Glomerular visceral epithelial cell (primary cell): ENCODE data around the gene CHMP2A.
"Not testable (repeated sequence)": the region's sequence is repeated elsewhere in the genome, so short reads cannot be mapped to it uniquely, and the experiment has no call there.

Experiments
- DNase-seq: peaks from one replicate; pipeline ENCODE4 v3.0.0-alpha.2; 2016; ENCODE audit errors: extremely low spot score

The CHMP2A gene

DNA sequence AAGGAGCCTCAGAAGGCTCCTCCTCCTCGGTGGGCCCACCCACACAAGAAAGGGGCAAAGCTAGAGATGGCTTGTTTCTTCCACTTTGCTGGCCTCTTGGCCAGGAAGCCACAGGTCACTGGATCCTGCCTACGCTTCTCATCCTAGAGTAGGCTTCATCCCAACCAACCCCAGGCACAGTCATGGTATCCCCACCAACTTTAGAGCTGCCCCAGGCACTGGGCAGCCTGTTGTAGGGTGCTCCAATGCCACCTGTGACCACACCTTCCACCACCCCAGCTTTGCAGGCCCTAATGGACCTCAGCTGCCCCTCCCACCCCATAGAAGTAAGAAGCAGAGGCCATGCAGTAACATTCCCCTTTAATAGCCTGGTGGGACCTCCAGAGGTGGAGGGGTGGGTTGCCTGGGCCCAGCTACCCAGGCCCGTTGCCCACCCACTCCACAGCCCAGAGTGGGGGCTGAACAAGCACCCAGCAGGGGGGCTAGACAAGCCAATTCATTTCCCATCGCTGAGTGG is 522 bp upstream of the CHMP2A start:
- DNase-seq = no peak

DNA sequence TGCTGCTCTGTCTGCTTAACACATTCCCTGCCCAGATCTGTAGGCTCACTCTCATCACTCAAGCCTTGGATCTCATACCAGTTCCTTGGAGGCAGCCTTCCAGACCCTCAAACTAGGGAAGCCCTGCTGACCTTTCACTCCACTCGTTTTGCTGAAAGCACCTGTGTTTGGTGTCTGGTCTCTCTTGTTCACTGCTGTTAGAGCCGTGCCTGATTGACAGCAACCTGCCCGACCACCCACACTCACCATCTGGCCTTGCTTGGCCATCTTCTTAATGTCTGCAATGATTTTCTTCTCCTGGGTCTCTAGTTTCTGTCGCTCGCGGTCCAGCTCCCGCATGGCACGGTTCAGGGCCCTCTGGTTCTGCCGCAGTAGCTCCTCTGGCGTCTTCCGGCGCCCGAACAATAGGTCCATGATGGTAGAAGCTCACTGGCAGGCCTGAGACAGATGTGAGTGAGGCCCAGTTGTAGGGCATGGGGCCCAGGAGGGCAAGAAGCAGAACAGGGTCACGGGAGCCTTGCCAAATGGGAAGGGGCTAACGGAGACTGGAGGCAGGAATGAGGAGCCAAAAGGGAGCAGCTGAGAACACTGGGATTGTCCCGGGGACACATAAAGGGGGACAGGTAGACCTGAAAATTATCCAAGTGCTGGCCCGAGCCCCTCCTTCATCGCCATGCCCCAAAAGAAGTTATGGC is 959 bp downstream of the CHMP2A start:
- no peak for DNase-seq

- no peak for DNase-seq
Observed at GRCh38 chr19:58552655-58553054, 2.2 kb downstream of the CHMP2A start.

DNA sequence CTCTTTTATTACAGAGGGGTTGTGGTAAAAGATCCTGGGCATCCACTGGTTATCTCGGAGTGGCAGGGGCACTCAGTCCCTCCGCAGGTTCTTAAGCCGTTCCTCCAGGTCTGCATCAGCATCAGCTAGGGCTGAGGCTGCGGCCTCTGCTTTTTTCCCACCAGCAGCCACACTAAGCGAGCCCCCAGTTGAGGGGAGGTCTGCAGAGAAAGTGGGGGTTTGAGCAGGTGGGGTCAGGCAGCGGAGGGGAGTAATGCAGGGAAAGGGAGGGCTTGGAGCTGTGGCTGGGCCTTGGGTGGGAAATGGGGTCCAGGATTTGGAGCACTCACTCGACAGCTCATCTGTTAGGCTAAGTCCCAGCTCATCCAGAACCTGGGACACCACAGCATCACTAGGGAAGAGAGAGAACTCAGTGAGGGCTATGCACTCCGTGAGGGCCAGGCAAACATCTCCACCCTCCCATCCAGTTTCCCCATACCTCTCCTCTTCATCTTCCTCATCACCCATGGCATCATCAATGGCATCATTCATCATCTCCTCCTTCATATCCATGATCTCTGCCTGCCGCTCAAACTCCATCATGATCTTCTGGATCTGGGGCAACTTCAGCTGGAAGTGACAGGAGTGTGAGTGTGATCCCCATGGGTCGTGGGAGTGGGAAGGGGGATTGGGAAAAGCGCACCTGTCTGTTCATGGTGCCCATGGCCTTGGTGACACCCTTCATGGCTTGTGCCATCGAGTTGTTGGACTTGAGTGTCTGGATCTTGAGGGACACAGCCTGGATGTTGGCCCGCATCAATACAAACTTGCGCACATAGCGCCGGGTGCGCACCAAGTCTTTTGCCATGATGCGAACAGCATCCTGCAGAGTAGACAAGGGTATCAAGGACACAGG is 3.1 kb downstream of the CHMP2A start:
- DNase-seq = no peak

DNA sequence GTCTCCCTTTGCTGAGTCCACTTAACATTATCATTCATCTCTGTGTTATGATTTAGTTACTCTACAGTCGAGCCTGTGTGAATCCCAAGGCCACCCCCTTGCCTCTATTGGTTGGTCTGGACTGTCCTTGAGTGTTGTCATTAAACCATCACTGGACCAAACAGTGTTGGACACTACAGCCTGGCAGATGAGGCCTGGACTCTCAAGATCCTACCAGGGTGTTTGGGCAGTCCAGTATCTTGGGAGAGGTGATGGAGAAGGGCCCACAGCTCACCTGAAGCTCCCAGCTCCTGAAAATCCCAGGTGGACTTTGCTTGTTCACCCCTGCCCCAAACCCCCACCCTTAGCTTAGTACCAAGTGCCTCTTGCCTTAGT is 3.8 kb downstream of the CHMP2A start:
- no peak for DNase-seq

DNA sequence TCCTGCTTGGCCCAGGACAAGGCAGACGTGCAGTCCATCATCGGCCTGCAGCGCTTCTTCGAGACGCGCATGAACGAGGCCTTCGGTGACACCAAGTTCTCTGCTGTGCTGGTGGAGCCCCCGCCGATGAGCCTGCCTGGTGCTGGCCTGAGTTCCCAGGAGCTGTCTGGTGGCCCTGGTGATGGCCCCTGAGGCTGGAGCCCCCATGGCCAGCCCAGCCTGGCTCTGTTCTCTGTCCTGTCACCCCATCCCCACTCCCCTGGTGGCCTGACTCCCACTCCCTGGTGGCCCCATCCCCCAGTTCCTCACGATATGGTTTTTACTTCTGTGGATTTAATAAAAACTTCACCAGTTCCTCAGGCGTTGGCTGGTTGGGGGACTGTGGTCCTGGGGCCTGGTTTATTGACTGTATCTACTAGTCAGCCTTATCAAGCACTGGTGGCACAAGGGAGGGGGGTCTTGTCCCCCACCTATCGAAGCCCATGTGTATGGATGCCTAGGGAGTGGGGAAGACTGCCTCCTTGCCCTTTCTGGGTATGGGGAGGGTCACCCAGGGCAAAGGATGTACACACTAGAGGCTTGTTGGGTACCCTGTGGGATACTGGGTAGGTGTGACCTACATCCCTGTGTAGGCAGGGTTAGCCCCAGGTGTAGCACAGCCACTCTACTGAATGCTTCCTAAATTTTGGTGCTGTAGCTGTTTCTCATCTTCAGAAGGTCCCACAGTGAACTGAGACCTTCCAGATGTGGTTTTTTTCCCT is 4.4 kb downstream of the CHMP2A start:
- no peak for DNase-seq

DNA sequence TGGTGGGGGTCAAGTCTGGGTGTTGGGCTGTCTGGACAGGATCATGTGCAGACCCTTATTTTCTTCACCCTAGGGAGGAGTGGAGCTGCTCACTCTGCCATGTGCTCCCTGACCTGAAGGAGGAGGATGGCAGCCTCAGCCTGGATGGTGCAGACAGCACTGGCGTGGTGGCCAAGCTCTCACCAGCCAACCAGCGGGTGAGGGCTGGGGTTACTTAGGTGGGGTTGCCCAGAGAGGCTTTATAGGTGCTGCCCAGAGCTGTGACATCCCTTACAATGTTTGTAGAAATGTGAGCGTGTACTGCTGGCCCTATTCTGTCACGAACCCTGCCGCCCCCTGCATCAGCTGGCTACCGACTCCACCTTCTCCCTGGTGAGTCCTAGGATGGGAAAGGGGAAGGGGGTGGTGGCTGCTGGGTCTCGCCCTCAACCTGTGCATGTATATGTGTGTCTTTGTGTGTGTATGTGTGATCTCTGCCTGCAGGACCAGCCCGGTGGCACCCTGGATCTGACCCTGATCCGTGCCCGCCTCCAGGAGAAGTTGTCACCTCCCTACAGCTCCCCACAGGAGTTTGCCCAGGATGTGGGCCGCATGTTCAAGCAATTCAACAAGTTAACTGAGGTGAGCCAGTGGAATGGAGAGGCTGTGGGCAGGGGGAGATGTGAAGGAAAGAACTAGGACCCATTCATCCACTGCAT is 5.1 kb downstream of the CHMP2A start:
- DNase-seq = no peak

DNA sequence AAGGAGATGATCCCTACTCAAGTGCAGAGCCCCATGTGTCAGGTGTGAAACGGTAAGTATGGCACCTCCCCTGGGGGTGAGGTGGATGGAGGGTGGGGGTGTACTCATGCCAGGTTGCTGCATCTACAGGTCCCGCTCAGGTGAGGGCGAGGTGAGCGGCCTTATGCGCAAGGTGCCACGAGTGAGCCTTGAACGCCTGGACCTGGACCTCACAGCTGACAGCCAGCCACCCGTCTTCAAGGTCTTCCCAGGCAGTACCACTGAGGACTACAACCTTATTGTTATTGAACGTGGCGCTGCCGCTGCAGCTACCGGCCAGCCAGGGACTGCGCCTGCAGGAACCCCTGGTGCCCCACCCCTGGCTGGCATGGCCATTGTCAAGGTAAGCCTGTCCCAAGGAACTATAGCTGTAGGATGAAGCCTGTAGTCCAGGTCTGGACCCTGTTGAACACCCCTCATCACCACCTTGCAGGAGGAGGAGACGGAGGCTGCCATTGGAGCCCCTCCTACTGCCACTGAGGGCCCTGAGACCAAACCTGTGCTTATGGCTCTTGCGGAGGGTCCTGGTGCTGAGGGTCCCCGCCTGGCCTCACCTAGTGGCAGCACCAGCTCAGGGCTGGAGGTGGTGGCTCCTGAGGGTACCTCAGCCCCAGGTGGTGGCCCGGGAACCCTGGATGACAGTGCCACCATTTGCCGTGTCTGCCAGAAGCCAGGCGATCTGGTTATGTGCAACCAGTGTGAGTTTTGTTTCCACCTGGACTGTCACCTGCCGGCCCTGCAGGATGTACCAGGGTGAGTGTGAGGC is 5.8 kb downstream of the CHMP2A start:
- no peak for DNase-seq

DNA sequence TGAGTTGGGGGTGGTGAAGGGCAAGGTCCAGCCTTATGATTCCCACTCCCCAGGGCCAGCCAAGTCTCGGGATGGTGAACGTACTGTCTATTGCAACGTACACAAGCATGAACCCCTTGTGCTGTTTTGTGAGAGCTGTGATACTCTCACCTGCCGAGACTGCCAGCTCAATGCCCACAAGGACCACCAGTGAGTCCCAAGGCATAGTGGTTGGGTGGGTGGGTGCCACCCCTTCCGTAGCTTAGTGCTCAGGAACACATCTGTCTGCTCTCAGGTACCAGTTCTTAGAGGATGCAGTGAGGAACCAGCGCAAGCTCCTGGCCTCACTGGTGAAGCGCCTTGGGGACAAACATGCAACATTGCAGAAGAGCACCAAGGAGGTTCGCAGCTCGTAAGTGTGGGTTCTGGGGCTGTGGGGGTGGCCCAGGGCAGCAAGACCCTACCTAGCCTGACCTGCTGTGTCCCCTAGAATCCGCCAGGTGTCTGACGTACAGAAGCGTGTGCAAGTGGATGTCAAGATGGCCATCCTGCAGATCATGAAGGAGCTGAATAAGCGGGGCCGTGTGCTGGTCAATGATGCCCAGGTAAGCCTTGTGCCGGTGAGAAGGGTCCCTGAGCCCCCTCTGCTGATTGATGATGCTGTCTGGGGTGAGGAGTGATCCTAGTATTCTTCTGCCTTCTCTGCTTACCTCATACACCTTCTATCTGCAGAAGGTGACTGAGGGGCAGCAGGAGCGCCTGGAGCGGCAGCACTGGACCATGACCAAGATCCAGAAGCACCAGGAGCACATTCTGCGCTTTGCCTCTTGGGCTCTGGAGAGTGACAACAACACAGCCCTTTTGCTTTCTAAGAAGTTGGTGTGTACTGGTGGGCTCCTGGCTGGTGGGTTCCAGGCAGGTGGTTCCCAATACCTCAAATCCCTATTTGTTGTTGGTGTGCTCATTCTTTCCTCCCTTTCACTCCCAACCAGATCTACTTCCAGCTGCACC is 7.3 kb downstream of the CHMP2A start:
- no peak for DNase-seq

DNA sequence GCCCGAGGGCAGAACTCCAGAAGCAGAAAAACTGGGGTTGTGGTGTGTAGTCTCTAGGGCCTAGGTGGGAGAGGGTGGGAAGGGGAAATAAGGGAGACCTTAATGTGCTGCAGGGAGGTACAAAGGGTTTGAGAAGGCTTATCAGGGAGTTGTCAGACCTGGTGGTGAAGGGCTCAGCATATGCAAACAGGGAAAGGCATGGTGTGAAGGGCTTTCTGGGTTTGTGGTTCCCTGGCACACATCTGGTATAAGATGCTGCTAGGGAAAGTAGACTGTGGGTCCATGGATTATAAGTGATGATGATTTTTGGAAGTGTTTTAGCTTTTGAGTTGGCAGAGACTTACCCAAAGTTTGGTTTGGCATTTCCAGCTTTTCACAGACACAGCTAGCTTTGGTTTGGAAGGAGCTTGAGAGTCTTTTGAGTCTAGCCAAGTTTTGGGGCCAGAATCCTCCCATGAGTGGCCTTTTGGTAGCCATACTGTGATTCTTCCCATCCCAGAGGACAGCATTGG is 8.8 kb downstream of the CHMP2A start:
- DNase-seq = no peak

DNA sequence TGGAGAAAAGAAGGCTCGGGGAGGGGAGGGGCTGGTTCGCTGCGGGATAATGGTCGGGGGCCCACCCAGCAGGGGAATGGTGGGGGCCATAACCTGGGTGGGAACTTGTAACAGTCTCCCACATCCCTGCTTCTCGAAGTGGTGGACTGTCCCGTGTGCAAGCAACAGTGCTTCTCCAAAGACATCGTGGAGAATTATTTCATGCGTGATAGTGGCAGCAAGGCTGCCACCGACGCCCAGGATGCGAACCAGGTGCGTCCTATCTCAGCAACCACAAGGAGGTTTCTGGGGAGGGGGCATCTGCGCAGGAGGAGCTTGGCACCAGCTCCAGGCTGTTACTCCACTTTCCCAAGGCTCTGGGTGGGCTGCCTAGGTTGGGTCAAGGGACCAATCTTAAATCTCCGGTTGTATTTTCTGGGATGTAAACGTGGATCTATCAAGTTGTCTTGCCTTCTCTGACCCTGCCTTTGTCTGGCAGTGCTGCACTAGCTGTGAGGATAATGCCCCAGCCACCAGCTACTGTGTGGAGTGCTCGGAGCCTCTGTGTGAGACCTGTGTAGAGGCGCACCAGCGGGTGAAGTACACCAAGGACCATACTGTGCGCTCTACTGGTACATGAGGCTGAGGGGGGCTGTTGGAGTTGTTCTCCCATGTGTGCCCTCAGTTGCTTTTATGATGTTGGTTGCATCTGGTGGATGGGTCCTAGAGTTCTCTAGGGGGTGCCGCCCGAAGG is 9.5 kb downstream of the CHMP2A start:
- DNase-seq = no peak

DNA sequence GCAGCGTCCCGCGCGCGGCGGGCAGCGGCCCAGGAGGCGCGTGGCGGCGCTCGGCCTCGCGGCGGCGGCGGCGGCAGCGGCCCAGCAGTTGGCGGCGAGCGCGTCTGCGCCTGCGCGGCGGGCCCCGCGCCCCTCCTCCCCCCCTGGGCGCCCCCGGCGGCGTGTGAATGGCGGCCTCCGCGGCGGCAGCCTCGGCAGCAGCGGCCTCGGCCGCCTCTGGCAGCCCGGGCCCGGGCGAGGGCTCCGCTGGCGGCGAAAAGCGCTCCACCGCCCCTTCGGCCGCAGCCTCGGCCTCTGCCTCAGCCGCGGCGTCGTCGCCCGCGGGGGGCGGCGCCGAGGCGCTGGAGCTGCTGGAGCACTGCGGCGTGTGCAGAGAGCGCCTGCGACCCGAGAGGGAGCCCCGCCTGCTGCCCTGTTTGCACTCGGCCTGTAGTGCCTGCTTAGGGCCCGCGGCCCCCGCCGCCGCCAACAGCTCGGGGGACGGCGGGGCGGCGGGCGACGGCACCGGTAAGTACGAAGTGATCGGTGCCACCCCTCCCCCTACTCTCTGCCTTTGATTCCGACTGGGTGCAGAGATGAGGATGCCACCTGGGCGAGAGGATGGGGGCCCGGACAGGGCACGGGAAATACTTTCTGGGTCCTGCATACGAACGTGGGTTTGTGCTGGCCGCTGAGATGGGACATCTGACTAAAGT is 10.2 kb downstream of the CHMP2A start:
- DNase-seq = peak; percentile 78

DNA sequence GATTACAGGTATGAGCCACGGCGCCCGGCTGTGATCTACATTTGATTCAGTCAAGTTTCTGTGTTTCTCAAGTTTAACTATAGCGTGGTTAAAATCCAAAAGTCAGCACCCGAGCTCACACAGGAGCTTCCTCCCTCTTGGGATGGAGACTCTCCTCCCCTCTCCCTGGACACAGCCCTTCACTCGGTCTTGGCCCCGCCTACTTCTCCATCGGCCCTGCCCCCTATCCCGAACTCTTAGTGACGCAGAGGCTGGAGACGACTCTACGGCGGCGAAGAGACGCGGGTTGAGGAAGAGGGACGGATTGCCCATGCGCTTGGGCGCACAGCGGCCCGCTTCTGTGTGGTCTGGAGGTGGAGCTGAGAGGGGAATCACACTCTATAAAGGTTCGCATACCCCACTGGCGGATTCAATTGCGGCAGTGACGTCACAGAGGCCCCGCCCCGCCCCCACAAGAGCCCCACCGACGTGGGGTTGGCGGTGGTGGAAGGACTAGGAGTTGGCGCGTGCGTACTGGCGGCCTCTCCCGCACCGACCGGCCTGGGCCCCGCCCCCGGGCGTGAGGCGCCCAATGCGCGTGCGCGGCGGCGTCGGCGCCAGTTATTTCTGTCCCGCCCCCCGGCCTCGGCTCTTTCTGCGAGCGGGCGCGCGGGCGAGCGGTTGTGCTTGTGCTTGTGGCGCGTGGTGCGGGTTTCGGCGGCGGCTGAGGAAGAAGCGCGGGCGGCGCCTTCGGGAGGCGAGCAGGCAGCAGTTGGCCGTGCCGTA is 10.9 kb downstream of the CHMP2A start, which contains the start of gene TRIM28:
Gene TRIM28, plus strand, starts transcription at position 239 of the 765 bp plus-strand sequence. CDS start 694 bp downstream, outside the sequence.
- peak; percentile 100 for DNase-seq

GRCh38 chr19:58542641-58543372 is 12.1 kb downstream of the CHMP2A start:
- DNase-seq = not testable (repeated sequence)

- not testable (repeated sequence) for DNase-seq
Observed at GRCh38 chr19:58539169-58539559, 15.7 kb downstream of the CHMP2A start.
